Measurements from ENCODE around the gene ARL5C. TPM values are rescaled to one million over a fixed set of nuclear protein-coding genes. Genes with fewer than 3 reads are reported as not detected.
A peak's percentile ranks its signal among the peaks of the same experiment; 100 is the strongest.

The ARL5C gene
- total and polyA plus RNA-seq, 4 donors = 0.48 to 0.71 TPM; not detected in 2

DNA sequence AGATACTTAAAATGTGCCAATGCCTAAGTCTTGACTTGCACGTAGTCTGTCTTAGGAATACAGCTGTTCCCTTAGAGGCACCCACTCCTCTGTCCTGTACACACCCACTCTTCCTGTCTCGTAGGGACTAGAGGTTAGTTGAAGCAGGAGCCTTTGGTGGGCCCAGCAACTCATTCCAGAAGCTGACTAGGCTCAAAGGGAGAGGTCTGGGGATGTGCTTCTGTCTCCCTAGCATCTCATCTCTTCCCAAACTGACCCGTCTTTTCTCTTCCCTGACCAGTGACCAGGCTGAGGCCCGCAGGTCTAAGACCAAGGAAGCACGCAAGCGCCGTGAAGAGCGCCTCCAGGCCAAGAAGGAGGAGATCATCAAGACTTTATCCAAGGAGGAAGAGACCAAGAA, 38.3 kb upstream of the ARL5C start:
- Histone ChIP-seq H3K4me3 (ENCODE audit: low read depth, low read length) (no peak overlapping the region), H3K9me3 (ENCODE audit: control insufficient read depth, insufficient read depth, low read length) (no peaks in the 10 kb centered on the region), H3K4me1 (ENCODE audit: control insufficient read depth, insufficient read depth, low read length) (peaks cover 23% of the 10 kb centered on the region), H3K36me3 (ENCODE audit: control insufficient read depth, insufficient read depth, low read length) (peaks cover 44% of the 10 kb centered on the region), H3K27ac (ENCODE audit: low read depth, low read length) (no peak overlapping the region), H3K27me3 (ENCODE audit: control insufficient read depth, insufficient read depth, low read length) (no peaks in the 10 kb centered on the region)
- DNase-seq (ENCODE audit: low read depth in 4 of 6, low spot score in 6 of 6) = no peak
- 80% methylated on average over 1 of the region's 8 CpGs for WGBS (ENCODE audit: insufficient coverage)

DNA sequence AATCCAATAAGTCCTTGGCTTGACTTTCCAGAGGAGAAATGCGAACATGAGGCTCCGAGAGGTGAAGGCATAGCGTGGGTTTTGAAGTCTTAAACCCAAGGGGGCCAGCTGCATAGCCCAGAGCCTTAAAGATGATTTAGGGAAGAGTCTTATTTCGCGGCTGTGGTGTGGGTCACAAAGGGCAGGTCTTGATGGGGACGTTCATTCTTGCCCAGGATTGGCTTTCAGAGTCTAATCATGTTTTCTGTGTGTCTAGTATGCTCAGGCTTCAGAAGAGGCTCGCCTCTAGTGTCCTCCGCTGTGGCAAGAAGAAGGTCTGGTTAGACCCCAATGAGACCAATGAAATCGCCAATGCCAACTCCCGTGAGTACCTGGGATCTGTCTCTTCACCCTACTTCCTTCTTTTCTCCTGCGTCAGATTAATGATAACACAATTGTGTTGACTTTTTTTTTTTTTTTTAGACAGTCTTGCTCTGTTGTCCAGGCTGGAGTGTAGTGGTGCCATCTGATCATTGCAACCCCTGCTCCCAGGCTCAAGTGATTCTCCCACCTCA, 35.1 kb upstream of the ARL5C start:
- DNase-seq (ENCODE audit: low read depth in 4 of 6, low spot score in 6 of 6) = no peak
- WGBS (ENCODE audit: insufficient coverage) = 60% methylated on average over 9 of the region's 11 CpGs

DNA sequence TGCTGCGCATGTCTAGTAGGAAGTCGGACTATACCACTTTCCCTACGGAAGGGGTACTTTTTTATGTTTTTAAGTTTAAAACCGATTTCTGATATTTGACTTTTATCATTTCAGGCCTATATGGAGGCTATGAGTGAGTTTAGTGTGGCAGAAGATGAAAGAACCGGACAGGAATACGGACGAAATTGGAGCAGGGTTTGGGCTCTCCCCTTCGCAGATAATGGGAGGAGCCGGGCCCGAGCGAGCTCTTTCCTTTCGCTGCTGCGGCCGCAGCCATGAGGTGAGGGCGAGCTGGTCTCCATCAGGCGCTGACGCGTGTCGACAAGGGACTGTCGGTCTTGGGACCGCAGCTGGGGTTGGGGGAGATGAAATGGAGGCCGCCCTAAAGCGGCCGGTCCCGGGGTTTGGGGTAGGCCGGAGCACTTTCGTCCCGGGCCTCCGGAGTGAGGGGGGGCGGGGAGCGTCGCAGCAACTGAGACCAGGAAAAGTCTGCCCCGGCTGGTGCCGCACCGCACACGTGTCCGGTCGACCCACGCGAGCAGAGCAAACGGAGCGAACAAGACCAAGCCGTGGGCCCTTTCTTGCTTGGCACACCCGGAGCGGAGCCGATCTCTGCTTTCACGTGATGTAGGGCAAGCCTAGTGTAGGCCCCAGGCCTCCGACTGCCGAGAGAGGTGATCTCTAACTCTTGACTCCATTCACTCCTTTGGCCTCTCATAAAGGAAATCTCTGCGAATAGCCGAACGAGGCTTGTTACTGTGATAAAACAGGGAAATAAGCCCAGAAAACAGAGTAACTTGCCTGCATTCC, 34.3 kb upstream of the ARL5C start, which contains the start of gene RPL19:
TSS of gene RPL19 (plus strand) at position 214 of the 810 bp plus-strand sequence. CDS start at position 276, 62 bp downstream.
- H3K4me1 ChIP-seq (ENCODE audit: control insufficient read depth, insufficient read depth, low read length) = peaks cover 43% of the 10 kb centered on the region
- under 1% methylated on average over 45 of the region's 52 CpGs for WGBS (ENCODE audit: insufficient coverage)
- H3K27me3 ChIP-seq (ENCODE audit: control insufficient read depth, insufficient read depth, low read length) = no peaks in the 10 kb centered on the region
- peak in 2 of 6 donors; percentile 92 to 97 for DNase-seq (ENCODE audit: low read depth in 4 of 6, low spot score in 6 of 6)
- H3K36me3 ChIP-seq (ENCODE audit: control insufficient read depth, insufficient read depth, low read length) = peaks cover 40% of the 10 kb centered on the region
- peak within 1 kb of the TSS; percentile 96 for H3K4me3 ChIP-seq (ENCODE audit: low read depth, low read length)
- H3K9me3 ChIP-seq (ENCODE audit: control insufficient read depth, insufficient read depth, low read length) = no peaks in the 10 kb centered on the region
- peak within 1 kb of the TSS; percentile 93 for H3K27ac ChIP-seq (ENCODE audit: low read depth, low read length)

More for the DNA sequence above, 35.1 kb upstream of the ARL5C start:
- peaks cover 44% of the 10 kb centered on the region for H3K36me3 ChIP-seq (ENCODE audit: control insufficient read depth, insufficient read depth, low read length)
- H3K27me3 ChIP-seq (ENCODE audit: control insufficient read depth, insufficient read depth, low read length) = no peaks in the 10 kb centered on the region
- H3K9me3 ChIP-seq (ENCODE audit: control insufficient read depth, insufficient read depth, low read length) = no peaks in the 10 kb centered on the region
- H3K4me3 ChIP-seq (ENCODE audit: low read depth, low read length) = peak overlapping the region; percentile 96
- no peak overlapping the region for H3K27ac ChIP-seq (ENCODE audit: low read depth, low read length)
- peaks cover 35% of the 10 kb centered on the region for H3K4me1 ChIP-seq (ENCODE audit: control insufficient read depth, insufficient read depth, low read length)

DNA sequence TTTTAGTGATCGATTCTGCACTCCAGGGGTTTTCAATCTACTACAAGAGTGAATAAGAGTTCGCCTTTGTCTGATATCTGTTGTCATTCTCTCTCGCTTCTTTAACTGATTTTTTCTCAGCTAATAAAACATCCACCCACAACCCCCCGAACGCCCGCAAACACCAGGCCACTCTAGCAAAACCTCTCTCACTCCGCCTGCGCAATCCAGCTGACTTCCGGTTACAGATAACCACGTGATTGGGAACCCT, 33.8 kb upstream of the ARL5C start:
- Histone ChIP-seq H3K36me3 (ENCODE audit: control insufficient read depth, insufficient read depth, low read length) (peaks cover 38% of the 10 kb centered on the region), H3K4me3 (ENCODE audit: low read depth, low read length) (peak overlapping the region; percentile 96), H3K27ac (ENCODE audit: low read depth, low read length) (peak overlapping the region; percentile 93), H3K9me3 (ENCODE audit: control insufficient read depth, insufficient read depth, low read length) (no peaks in the 10 kb centered on the region), H3K4me1 (ENCODE audit: control insufficient read depth, insufficient read depth, low read length) (peaks cover 48% of the 10 kb centered on the region), H3K27me3 (ENCODE audit: control insufficient read depth, insufficient read depth, low read length) (no peaks in the 10 kb centered on the region)
- 0% methylated on average over 6 of the region's 10 CpGs for WGBS (ENCODE audit: insufficient coverage)
- peak in 4 of 6 donors; percentile 79 to 99 (median 92) for DNase-seq (ENCODE audit: low read depth in 4 of 6, low spot score in 6 of 6)

DNA sequence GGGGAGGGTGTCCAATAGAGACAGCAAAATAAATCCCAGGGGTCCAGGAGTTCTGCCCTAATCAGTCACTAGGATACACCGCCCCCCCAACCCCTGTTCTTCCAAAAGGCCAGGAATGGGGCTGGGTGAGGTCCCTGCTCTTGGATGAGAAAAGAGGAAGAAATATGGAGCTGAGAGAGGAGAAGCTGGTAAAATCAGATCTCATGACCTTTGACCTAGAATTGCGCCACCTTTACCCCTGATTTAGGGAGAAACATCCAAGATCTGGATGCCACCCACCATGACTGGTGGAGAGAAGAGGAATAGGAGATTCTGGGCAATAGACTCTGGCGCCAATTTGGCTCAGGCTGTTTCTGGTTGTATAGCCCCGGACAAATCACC, 32.2 kb upstream of the ARL5C start:
- Histone ChIP-seq H3K4me3 (ENCODE audit: low read depth, low read length) (peak overlapping the region; percentile 73), H3K9me3 (ENCODE audit: control insufficient read depth, insufficient read depth, low read length) (no peaks in the 10 kb centered on the region), H3K27ac (ENCODE audit: low read depth, low read length) (peak overlapping the region; percentile 80), H3K36me3 (ENCODE audit: control insufficient read depth, insufficient read depth, low read length) (peaks cover 35% of the 10 kb centered on the region), H3K27me3 (ENCODE audit: control insufficient read depth, insufficient read depth, low read length) (no peaks in the 10 kb centered on the region), H3K4me1 (ENCODE audit: control insufficient read depth, insufficient read depth, low read length) (peaks cover 64% of the 10 kb centered on the region)
- no CpG with 5 or more reads among the region's 4 CpGs for WGBS (ENCODE audit: insufficient coverage)
- no peak for DNase-seq (ENCODE audit: low read depth in 4 of 6, low spot score in 6 of 6)

DNA sequence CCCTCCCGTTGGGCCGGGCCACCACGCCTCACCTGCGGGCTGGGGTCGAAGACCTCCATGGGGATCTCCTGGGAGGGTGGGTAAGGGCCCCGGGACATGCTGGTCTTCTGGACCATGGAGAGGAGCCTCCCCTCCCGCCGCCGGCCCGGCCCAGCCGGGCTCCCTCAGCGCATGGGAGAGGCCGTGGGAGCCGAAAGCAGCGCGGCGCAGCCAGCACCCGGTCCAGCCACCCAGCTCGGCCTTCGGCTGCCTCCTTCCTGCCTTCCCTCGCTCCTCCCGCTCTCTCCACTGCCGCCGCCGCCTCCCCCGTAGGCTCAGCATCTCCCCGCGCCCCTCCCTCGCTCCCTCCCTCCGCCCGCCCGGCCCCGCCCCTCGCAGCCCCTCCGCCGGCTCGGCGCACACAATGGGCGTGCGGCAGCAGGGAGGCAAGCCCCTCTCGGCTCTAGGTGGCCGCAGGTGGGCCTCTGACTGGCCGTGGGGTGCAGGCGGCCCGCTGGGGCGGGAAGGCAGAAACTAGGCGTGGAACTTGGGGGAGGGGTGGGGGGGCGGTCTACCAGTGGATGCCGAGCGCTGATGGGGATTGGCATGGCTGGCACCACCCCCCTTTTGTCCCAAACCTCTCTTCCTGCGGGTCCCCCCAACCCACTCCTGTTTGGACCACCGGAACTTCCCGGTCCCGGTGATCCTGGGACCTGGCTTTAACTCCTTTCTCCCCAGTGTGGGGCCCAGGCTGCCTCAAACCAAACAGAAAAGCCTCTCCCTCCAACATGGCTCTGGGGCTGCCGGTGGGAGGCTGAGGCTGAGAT, 31.6 kb upstream of the ARL5C start, which contains the start of gene CACNB1:
TSS of gene CACNB1 (minus strand) at position 290 of the 806 bp plus-strand sequence. CDS start at position 116, 174 bp downstream.
- peaks cover 68% of the 10 kb centered on the region for H3K4me1 ChIP-seq (ENCODE audit: control insufficient read depth, insufficient read depth, low read length)
- WGBS (ENCODE audit: insufficient coverage) = under 1% methylated on average over 41 of the region's 55 CpGs

DNA sequence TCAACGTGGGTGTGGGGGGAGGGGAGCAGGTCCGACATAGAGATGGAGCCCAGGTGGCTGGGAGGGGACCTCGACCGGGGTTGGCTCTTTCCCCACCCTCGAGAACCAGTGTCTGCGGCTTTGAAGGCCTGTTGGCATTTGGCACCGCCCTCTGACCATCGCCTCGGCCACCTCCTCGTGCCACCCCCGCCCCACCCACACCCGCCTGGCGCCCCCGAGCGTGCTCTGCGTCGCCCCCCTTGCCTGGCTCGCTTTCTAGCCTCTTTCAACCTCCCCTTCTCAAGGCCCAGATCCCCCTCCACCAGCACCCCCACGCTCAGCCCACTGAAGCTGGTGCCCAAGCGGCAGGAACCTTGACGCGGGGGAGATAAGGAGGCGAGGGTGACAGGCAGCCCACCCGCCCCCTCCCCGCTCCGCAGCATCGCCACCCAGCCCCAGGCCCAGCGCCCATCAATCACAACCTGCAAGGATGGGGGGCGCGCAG, 30.9 kb upstream of the ARL5C start:
- H3K27me3 ChIP-seq (ENCODE audit: control insufficient read depth, insufficient read depth, low read length) = no peaks in the 10 kb centered on the region
- peak in 2 of 6 donors; percentile 68 to 76 for DNase-seq (ENCODE audit: low read depth in 4 of 6, low spot score in 6 of 6)
- peak overlapping the region; percentile 73 for H3K4me3 ChIP-seq (ENCODE audit: low read depth, low read length)
- peaks cover 35% of the 10 kb centered on the region for H3K36me3 ChIP-seq (ENCODE audit: control insufficient read depth, insufficient read depth, low read length)
- no peaks in the 10 kb centered on the region for H3K9me3 ChIP-seq (ENCODE audit: control insufficient read depth, insufficient read depth, low read length)
- H3K4me1 ChIP-seq (ENCODE audit: control insufficient read depth, insufficient read depth, low read length) = peaks cover 67% of the 10 kb centered on the region
- WGBS (ENCODE audit: insufficient coverage) = 0% methylated on average over 23 of the region's 30 CpGs
- peak overlapping the region; percentile 80 for H3K27ac ChIP-seq (ENCODE audit: low read depth, low read length)

More for the DNA sequence above, 31.6 kb upstream of the ARL5C start, which contains the start of gene CACNB1:
- peak in 2 of 6 donors; percentile 95 to 96 for DNase-seq (ENCODE audit: low read depth in 4 of 6, low spot score in 6 of 6)
- Histone ChIP-seq H3K27ac (ENCODE audit: low read depth, low read length) (peak within 1 kb of the TSS; percentile 80), H3K27me3 (ENCODE audit: control insufficient read depth, insufficient read depth, low read length) (no peaks in the 10 kb centered on the region), H3K4me3 (ENCODE audit: low read depth, low read length) (peak within 1 kb of the TSS; percentile 73), H3K9me3 (ENCODE audit: control insufficient read depth, insufficient read depth, low read length) (no peaks in the 10 kb centered on the region), H3K36me3 (ENCODE audit: control insufficient read depth, insufficient read depth, low read length) (peaks cover 35% of the 10 kb centered on the region)

DNA sequence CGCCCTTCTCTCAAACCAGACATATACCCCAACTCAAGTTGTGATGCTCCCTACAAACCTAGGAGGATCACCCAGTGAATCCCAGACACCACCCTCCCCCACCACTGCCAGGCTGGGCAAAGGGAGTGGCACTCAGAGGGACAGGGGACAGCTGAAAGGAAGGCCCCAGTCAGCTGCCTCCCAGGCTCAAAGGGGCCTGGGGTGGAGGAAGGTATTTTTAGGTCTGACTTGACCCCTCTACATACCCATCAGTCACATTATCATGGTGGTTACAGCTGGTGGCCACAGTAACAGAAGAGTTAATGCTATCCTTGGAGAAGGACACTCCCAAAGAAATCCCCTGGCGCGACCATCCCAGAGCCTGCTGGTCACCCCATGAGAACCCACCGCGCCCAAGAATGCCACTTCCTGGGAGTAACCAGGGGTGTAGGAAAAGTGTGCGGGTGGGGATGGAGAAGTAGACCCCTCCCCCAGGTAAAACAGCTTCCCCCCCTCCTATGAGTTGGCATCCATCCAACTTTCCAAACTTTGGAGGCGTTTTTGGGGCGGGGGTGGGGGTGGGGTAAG, 30.4 kb upstream of the ARL5C start:
- DNase-seq (ENCODE audit: low read depth in 4 of 6, low spot score in 6 of 6) = no peak
- H3K4me1 ChIP-seq (ENCODE audit: control insufficient read depth, insufficient read depth, low read length) = peaks cover 61% of the 10 kb centered on the region
- H3K36me3 ChIP-seq (ENCODE audit: control insufficient read depth, insufficient read depth, low read length) = peaks cover 35% of the 10 kb centered on the region
- WGBS (ENCODE audit: insufficient coverage) = no CpG with 5 or more reads among the region's 8 CpGs
- peak overlapping the region; percentile 72 for H3K27ac ChIP-seq (ENCODE audit: low read depth, low read length)
- peak overlapping the region; percentile 73 for H3K4me3 ChIP-seq (ENCODE audit: low read depth, low read length)
- H3K27me3 ChIP-seq (ENCODE audit: control insufficient read depth, insufficient read depth, low read length) = no peaks in the 10 kb centered on the region
- H3K9me3 ChIP-seq (ENCODE audit: control insufficient read depth, insufficient read depth, low read length) = no peaks in the 10 kb centered on the region

DNA sequence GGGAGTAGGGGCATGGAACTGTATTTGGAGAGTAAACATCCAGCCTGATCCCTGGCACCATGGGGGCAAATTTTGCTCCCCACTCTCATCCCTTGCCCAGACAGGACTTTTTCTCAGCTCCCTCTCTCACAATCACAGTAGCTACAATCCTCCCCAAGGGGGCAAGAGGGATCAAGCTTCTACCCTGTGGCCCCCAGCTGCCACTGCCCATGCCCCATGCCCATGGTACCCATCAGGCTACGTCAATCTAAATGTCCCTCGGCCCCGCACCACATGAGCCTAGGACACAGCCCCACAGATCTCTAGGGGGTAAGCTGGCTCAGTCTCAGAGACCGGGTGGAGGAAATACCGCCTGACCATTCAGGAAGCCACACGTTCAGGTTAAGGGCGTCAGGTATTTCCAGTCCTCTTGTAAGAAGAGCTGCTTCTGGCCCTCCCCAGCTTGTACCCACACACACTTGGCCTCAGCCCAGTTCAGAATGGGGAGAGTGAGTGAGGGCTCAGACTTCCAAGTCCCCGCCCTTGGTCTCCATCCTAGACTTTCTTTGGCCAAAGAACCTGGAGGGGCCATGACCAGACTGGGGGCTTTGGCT, 29.7 kb upstream of the ARL5C start:
- peaks cover 55% of the 10 kb centered on the region for H3K4me1 ChIP-seq (ENCODE audit: control insufficient read depth, insufficient read depth, low read length)
- H3K27me3 ChIP-seq (ENCODE audit: control insufficient read depth, insufficient read depth, low read length) = no peaks in the 10 kb centered on the region
- 45% methylated on average over 7 of the region's 8 CpGs for WGBS (ENCODE audit: insufficient coverage)
- H3K4me3 ChIP-seq (ENCODE audit: low read depth, low read length) = peak overlapping the region; percentile 29
- no peak for DNase-seq (ENCODE audit: low read depth in 4 of 6, low spot score in 6 of 6)
- peak overlapping the region; percentile 72 for H3K27ac ChIP-seq (ENCODE audit: low read depth, low read length)
- peaks cover 41% of the 10 kb centered on the region for H3K36me3 ChIP-seq (ENCODE audit: control insufficient read depth, insufficient read depth, low read length)
- no peaks in the 10 kb centered on the region for H3K9me3 ChIP-seq (ENCODE audit: control insufficient read depth, insufficient read depth, low read length)
